HG03039 (cell line): Measurements from ENCODE around the gene ARHGEF7.
"Not testable (repeated sequence)": the region's sequence is repeated elsewhere in the genome, so short reads cannot be mapped to it uniquely, and the experiment has no call there.

Source experiments
- ATAC-seq: cut with Tn5 transposase; IDR thresholded peaks from one replicate; pipeline ENCODE4 v1.9.1; 2021; ENCODE audit warnings: mild to moderate bottlenecking, moderate library complexity; ENCODE audit not compliant: unreplicated experiment

Gene ARHGEF7

GRCh38 chr13:111168107-111168506 is 53.0 kb downstream of the ARHGEF7 start:
- no peak for ATAC-seq

GRCh38 chr13:111171112-111171511 is 56.0 kb downstream of the ARHGEF7 start:
- ATAC-seq, result no peak

GRCh38 chr13:111171629-111172028 is 56.5 kb downstream of the ARHGEF7 start:
- no peak for ATAC-seq

GRCh38 chr13:111174377-111175114 is 59.4 kb downstream of the ARHGEF7 start:
- no peak for ATAC-seq

GRCh38 chr13:111175372-111175771 is 60.3 kb downstream of the ARHGEF7 start:
- ATAC-seq, result no peak

- ATAC-seq, result no peak
These were observed 60.8 kb downstream of the ARHGEF7 start for GRCh38 chr13:111175935-111176334.

- no peak for ATAC-seq
These were observed 61.3 kb downstream of the ARHGEF7 start for GRCh38 chr13:111176421-111176820.

GRCh38 chr13:111177081-111177711 is 62.1 kb downstream of the ARHGEF7 start:
- ATAC-seq, result no peak

GRCh38 chr13:111177921-111178320 is 62.8 kb downstream of the ARHGEF7 start:
- ATAC-seq, result no peak

- no peak for ATAC-seq
These were observed 63.3 kb downstream of the ARHGEF7 start for GRCh38 chr13:111178402-111178801.

GRCh38 chr13:111179908-111180760 is 65.0 kb downstream of the ARHGEF7 start:
- no peak for ATAC-seq

- no peak for ATAC-seq
These were observed 66.9 kb downstream of the ARHGEF7 start for GRCh38 chr13:111181977-111182376.

- no peak for ATAC-seq
These were observed 68.1 kb downstream of the ARHGEF7 start for GRCh38 chr13:111183087-111183645.

- ATAC-seq, result no peak
These were observed 68.8 kb downstream of the ARHGEF7 start for GRCh38 chr13:111183959-111184358.

- peak; percentile 76 for ATAC-seq
These were observed 69.6 kb downstream of the ARHGEF7 start for GRCh38 chr13:111184458-111185401.

GRCh38 chr13:111186305-111186935 is 71.3 kb downstream of the ARHGEF7 start:
- ATAC-seq, result no peak

GRCh38 chr13:111187960-111188541 is 72.9 kb downstream of the ARHGEF7 start:
- ATAC-seq, result no peak

- not testable (repeated sequence) for ATAC-seq
These were observed 74.0 kb downstream of the ARHGEF7 start for GRCh38 chr13:111189064-111189505.

GRCh38 chr13:111189516-111189915 is 74.4 kb downstream of the ARHGEF7 start:
- ATAC-seq, result not testable (repeated sequence)
